Measurements from ENCODE around the gene PIK3CB. TPM values are rescaled to one million over a fixed set of nuclear protein-coding genes. Genes with fewer than 3 reads are reported as not detected.
A peak's percentile ranks its signal among the peaks of the same experiment; 100 is the strongest.
"Not testable (repeated sequence)": the region's sequence is repeated elsewhere in the genome, so short reads cannot be mapped to it uniquely, and the experiment has no call there.

The PIK3CB gene
- total RNA-seq, 1 experiment from 2014 or later = 73.9 TPM

GRCh38 chr3:138786788-138787271 is 47.9 kb downstream of the PIK3CB start:
- TF ChIP-seq CTCF (IDR thresholded peaks at IDR 0.05) (no peak), TCF7L2 (IDR thresholded peaks at IDR 0.05; ENCODE audit: low read depth, low read length) (no peak), REST (IDR thresholded peaks at IDR 0.05; ENCODE audit: insufficient read depth in 1 of 2, low read depth in 2 of 2, low read length in 1 of 2) (no peak), POLR2AphosphoS5 (IDR thresholded peaks at IDR 0.05; ENCODE audit: low read depth, low read length) (no peak), SIN3A (IDR thresholded peaks at IDR 0.05; ENCODE audit: borderline replicate concordance, insufficient read depth, low read depth, low read length) (no peak)
- DNase-seq (ENCODE audit: low read depth, low spot score) (no peak), ATAC-seq (no peak)
- in situ Hi-C loops (cut with HindIII; ENCODE audit: low pct_unique_long_range_greater_than_20kb, low sequenced_read_pairs) = no loop called here
- POLR2A ChIA-PET = no interaction called here
- CTCF ChIA-PET = interaction anchor here (0.6 kb wide), 1 partner anchor 129 kb away, joined by 8 read pairs; no protein-coding TSS in a partner anchor
- Histone ChIP-seq H3K4me3 (ENCODE audit: low read depth in 2 of 2, low read length in 2 of 2) (no peak overlapping the region), H3K4me1 (ENCODE audit: control insufficient read depth, insufficient read depth, low read length) (peaks cover 4% of the 10 kb centered on the region; the same call in 1 of the 2 replicates), H3K36me3 (ENCODE audit: control insufficient read depth, insufficient read depth, low read length) (no peaks in the 10 kb centered on the region), H3K9me3 (ENCODE audit: control insufficient read depth, insufficient read depth, low read depth, low read length) (no peaks in the 10 kb centered on the region), H3K27ac (ENCODE audit: low read length) (no peak overlapping the region), H3K27me3 (ENCODE audit: control insufficient read depth, insufficient read depth, low read length) (no peaks in the 10 kb centered on the region)
- intact Hi-C loops (cut with micrococcal nuclease; ENCODE audit: unreplicated experiment) = no loop called here
- TSS peak; percentile 15 for BruUV-seq (replicated peaks)

- H3K27ac ChIP-seq (ENCODE audit: low read length) = no peak overlapping the region
- intact Hi-C loops (cut with micrococcal nuclease; ENCODE audit: unreplicated experiment) (no loop called here), in situ Hi-C loops (cut with HindIII; ENCODE audit: low pct_unique_long_range_greater_than_20kb, low sequenced_read_pairs) (no loop called here)
- BruUV-seq (replicated peaks) = no TSS peak
- no peaks in the 10 kb centered on the region for H3K27me3 ChIP-seq (ENCODE audit: control insufficient read depth, insufficient read depth, low read length)
- ChIA-PET CTCF (no interaction called here), POLR2A (no interaction called here)
- ATAC-seq = no peak
- no peak for DNase-seq (ENCODE audit: low read depth, low spot score)
- no peak overlapping the region for H3K4me3 ChIP-seq (ENCODE audit: low read depth in 2 of 2, low read length in 2 of 2)
- no peaks in the 10 kb centered on the region for H3K9me3 ChIP-seq (ENCODE audit: control insufficient read depth, insufficient read depth, low read depth, low read length)
- peaks cover 4% of the 10 kb centered on the region; the same call in 1 of the 2 replicates for H3K4me1 ChIP-seq (ENCODE audit: control insufficient read depth, insufficient read depth, low read length)
- TF ChIP-seq TCF7L2 (IDR thresholded peaks at IDR 0.05; ENCODE audit: low read depth, low read length) = no peak
- TF ChIP-seq REST (IDR thresholded peaks at IDR 0.05; ENCODE audit: insufficient read depth in 1 of 2, low read depth in 2 of 2, low read length in 1 of 2) = no peak
- TF ChIP-seq SIN3A (IDR thresholded peaks at IDR 0.05; ENCODE audit: borderline replicate concordance, insufficient read depth, low read depth, low read length) = no peak
- TF ChIP-seq POLR2AphosphoS5 (IDR thresholded peaks at IDR 0.05; ENCODE audit: low read depth, low read length) = no peak
- no peak for TF ChIP-seq CTCF (IDR thresholded peaks at IDR 0.05)
- no peaks in the 10 kb centered on the region for H3K36me3 ChIP-seq (ENCODE audit: control insufficient read depth, insufficient read depth, low read length)
Measured at GRCh38 chr3:138785951-138786350, 48.8 kb downstream of the PIK3CB start.

GRCh38 chr3:138785362-138785857 is 49.3 kb downstream of the PIK3CB start:
- DNase-seq (ENCODE audit: low read depth, low spot score); intact Hi-C loops (cut with micrococcal nuclease; ENCODE audit: unreplicated experiment); H3K36me3 ChIP-seq (ENCODE audit: control insufficient read depth, insufficient read depth, low read length); POLR2A ChIA-PET; H3K27me3 ChIP-seq (ENCODE audit: control insufficient read depth, insufficient read depth, low read length); in situ Hi-C loops (cut with HindIII; ENCODE audit: low pct_unique_long_range_greater_than_20kb, low sequenced_read_pairs); H3K4me3 ChIP-seq (ENCODE audit: low read depth in 2 of 2, low read length in 2 of 2); CTCF ChIA-PET; ATAC-seq; H3K9me3 ChIP-seq (ENCODE audit: control insufficient read depth, insufficient read depth, low read depth, low read length); H3K4me1 ChIP-seq (ENCODE audit: control insufficient read depth, insufficient read depth, low read length); H3K27ac ChIP-seq (ENCODE audit: low read length): not testable (repeated sequence)
- BruUV-seq (replicated peaks) = TSS peak; percentile 34
